HS-27A (cell line): ENCODE measurements around the gene POLR2J3.
"Not testable (repeated sequence)": the region's sequence is repeated elsewhere in the genome, so short reads cannot be mapped to it uniquely, and the experiment has no call there.

ENCODE experiments used
- DNase-seq: peaks from one replicate; pipeline ENCODE4 v3.0.0-alpha.2; 2012; ENCODE audit warnings: low read depth, missing footprints

POLR2J3 gene

GRCh38 chr7:102520797-102521196 lies 51.6 kb downstream of the POLR2J3 start:
- not testable (repeated sequence) for DNase-seq

DNA sequence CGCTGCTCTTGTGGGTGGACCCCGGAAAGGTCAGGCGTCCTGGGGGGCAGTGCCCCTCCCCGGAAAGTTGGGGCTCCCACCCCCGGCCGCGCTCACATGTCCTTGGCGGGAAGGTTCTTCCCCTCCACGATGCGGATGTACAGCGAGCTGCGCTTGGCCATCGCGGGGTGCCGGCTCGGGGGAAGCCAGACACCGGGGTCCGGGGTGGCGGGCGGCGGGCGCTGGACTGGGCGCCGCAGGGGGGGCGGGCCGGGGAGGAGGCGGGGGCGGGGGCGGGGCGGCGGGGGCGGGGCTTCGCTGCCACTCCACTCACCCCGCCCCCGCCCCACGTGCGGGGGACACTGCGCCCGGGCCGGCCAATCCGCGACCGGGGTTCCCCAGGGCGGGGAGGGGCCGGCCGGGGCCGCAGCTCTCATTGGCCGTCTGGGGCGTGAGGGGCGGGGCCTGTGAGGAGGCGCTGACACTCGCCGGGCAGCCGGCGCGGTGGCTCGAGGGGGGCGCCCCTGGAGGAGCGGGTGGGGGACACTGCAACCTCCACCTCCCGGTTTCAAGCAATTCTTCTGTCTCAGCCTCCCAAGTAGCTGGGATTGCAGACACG lies 54.7 kb downstream of the POLR2J3 start, which contains the start of gene RASA4B:
Gene RASA4B, minus strand, starts transcription at position 228 of the 598 bp plus-strand sequence. Its CDS starts 67 bp downstream, at position 161.
- not testable (repeated sequence) for DNase-seq
